ENCODE results near the gene B3GNT5. TPM values are rescaled to one million over a fixed set of nuclear protein-coding genes. Genes with fewer than 3 reads are reported as not detected.

The B3GNT5 gene
- total and polyA plus RNA-seq, 2 of the 8 experiments (the other 6 are each of a cell fraction or from before 2014, with no cell fraction given), result 2.4 to 9.7 TPM

DNA sequence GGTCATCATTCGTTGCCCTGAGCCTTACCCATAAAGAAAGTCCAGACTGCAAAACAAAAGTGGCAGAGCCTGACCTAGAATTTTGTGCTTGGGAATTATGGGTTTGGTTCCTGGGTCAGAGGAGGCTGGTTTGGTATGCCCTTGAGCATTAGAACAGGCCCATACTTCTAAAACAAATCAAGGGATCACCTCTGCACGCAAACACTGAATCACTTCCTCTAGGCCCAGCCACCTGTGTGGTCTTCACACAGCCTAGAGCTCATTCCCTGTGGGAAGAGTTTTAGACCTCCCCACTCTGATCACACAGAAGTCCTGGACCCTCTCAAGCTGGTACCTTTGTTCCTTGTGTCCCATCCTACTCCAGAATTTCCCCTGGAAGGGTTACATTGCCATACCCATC lies 59.4 kb downstream of the B3GNT5 start:
- Histone ChIP-seq H4K91ac (replicated peaks; ENCODE audit: insufficient read length, low read length) (no peak overlapping the region), H3K23ac (ENCODE audit: insufficient read length) (no peak overlapping the region), H3K9ac (replicated peaks in 1 of 4; ENCODE audit: extremely low read depth in 1 of 4, low read depth in 3 of 4, low read length in 3 of 4) (no peak overlapping the region), H2BK20ac (ENCODE audit: low read length) (no peak overlapping the region), H3K4ac (replicated peaks; ENCODE audit: insufficient read length, low read depth, low read length) (no peak overlapping the region), H3K4me1 (replicated peaks in 1 of 4; ENCODE audit: control insufficient read depth in 3 of 4, insufficient read depth in 4 of 4, low read length in 3 of 4) (peaks cover 0 to 2% (median 0%) of the 10 kb centered on the region in 4 experiments; a peak in 1 of 7 replicates), H3K27me3 (replicated peaks in 1 of 4; ENCODE audit: control insufficient read depth in 3 of 4, extremely low read depth in 1 of 4, insufficient read depth in 3 of 4, low read length in 3 of 4) (no peaks in the 10 kb centered on the region), H3K14ac (ENCODE audit: insufficient read length) (no peak overlapping the region), H4K5ac (ENCODE audit: insufficient read length, low read depth, low read length) (no peak overlapping the region), H3K18ac (ENCODE audit: extremely low read depth, low read length) (no peak overlapping the region), H2BK15ac (ENCODE audit: low read length) (no peak overlapping the region), H3K4me2 (ENCODE audit: insufficient read depth in 1 of 2, low read depth in 2 of 2, low read length in 2 of 2) (no peak overlapping the region), H4K8ac (ENCODE audit: extremely low read depth, insufficient read depth, low read length) (no peak overlapping the region), H3K79me2 (ENCODE audit: control insufficient read depth in 1 of 2, insufficient read depth in 2 of 2, low read length in 2 of 2) (no peaks in the 10 kb centered on the region), H3K23me2 (ENCODE audit: low read depth, low read length) (no peaks in the 10 kb centered on the region), H3K27ac (ENCODE audit: low read depth, low read length) (no peak overlapping the region), H2BK120ac (replicated peaks; ENCODE audit: low read depth, low read length) (no peak overlapping the region), H3K56ac (replicated peaks; ENCODE audit: insufficient read length, low read depth, low read length) (no peak overlapping the region), H2AFZ (ENCODE audit: low read length) (no peak overlapping the region), H3K4me3 (ENCODE audit: extremely low read depth in 1 of 4, insufficient read depth in 2 of 4, low read depth in 3 of 4, low read length in 4 of 4) (no peak overlapping the region), H4K20me1 (replicated peaks in 1 of 2; ENCODE audit: control insufficient read depth in 1 of 2, insufficient read depth in 2 of 2, low read length in 2 of 2) (no peaks in the 10 kb centered on the region), H3K36me3 (ENCODE audit: control insufficient read depth in 2 of 4, insufficient read depth in 4 of 4, low read length in 3 of 4) (peaks cover 0 to 20% (median 3%) of the 10 kb centered on the region in 4 experiments; a peak in 4 of 8 replicates), H2BK5ac (ENCODE audit: low read depth, low read length) (no peak overlapping the region), H3K9me3 (ENCODE audit: insufficient read depth in 2 of 2, low read depth in 1 of 2, low read length in 1 of 2) (no peaks in the 10 kb centered on the region), H3K79me1 (ENCODE audit: low read depth, low read length) (no peaks in the 10 kb centered on the region), H2BK12ac (ENCODE audit: low read depth, low read length) (no peak overlapping the region), H2AK5ac (ENCODE audit: low read depth, low read length) (no peak overlapping the region)
- 100% methylated on average over 2 of the region's 2 CpGs; no CpG with 5 or more reads in 1 of the 2 experiments for WGBS, 2 experiments (ENCODE audit: extremely low coverage in 1 of 2, insufficient coverage in 1 of 2, insufficient read length in 1 of 2, insufficient replicate concordance in 2 of 2, low coverage in 1 of 2, low lambda C conversion rate in 2 of 2, missing lambda C conversion rate in 1 of 2)
- no peak for DNase-seq (ENCODE audit: low read depth in 1 of 2, low spot score in 2 of 2)
- no peak for FAIRE-seq
- ChIA-PET POLR2A (ENCODE audit: partially characterized antibody) (no interaction called here), CTCF (ENCODE audit: partially characterized antibody) (interaction anchor here (0.6 to 1.0 kb wide), 2 partner anchors 10 to 117 kb away, joined by 3 read pairs; no protein-coding TSS in a partner anchor)
- TF ChIP-seq KDM5A (IDR thresholded peaks at IDR 0.05; ENCODE audit: low read length), result no peak
- TF ChIP-seq CBX8 (IDR thresholded peaks at IDR 0.05; ENCODE audit: borderline replicate concordance, low read depth, low read length), result no peak
- no peak for TF ChIP-seq CBX5 (IDR thresholded peaks at IDR 0.05; ENCODE audit: low read depth, low read length)
- TF ChIP-seq RFX5 (IDR thresholded peaks at IDR 0.05; ENCODE audit: borderline replicate concordance, low read depth, low read length), result no peak
- no peak for TF ChIP-seq SP2 (IDR thresholded peaks at IDR 0.05; ENCODE audit: low read length)
- TF ChIP-seq TAF7 (optimal IDR thresholded peaks at IDR 0.05; ENCODE audit: borderline replicate concordance, low read depth, low read length), result no peak
- TF ChIP-seq SIX5 (IDR thresholded peaks at IDR 0.05; ENCODE audit: low read depth, low read length), result no peak
- TF ChIP-seq NANOG (IDR thresholded peaks at IDR 0.05; ENCODE audit: insufficient read depth, low read depth, low read length, poor library complexity, severe bottlenecking), result no peak
- TF ChIP-seq FOSL1 (IDR thresholded peaks at IDR 0.05; ENCODE audit: insufficient read depth, low read depth, low read length), result no peak
- no peak for TF ChIP-seq BCL11A (IDR thresholded peaks at IDR 0.05; ENCODE audit: low read depth in 2 of 2, low read length in 2 of 2)
- no peak for TF ChIP-seq TCF12 (IDR thresholded peaks at IDR 0.05; ENCODE audit: low read depth, low read length)
- TF ChIP-seq, protein P1, sequence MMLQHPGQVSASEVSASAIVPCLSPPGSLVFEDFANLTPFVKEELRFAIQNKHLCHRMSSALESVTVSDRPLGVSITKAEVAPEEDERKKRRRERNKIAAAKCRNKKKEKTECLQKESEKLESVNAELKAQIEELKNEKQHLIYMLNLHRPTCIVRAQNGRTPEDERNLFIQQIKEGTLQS (IDR thresholded peaks at IDR 0.05; ENCODE audit: insufficient read depth, low read depth, low read length), result no peak

Data from H1 (cell line).